ENCODE results near the gene EPHA7. TPM values are rescaled to one million over a fixed set of nuclear protein-coding genes. Genes with fewer than 3 reads are reported as not detected.
A peak's percentile ranks its signal among the peaks of the same experiment; 100 is the strongest.

The EPHA7 gene
- total RNA-seq, 1 donor from 2014 or later: 65.6 TPM

DNA sequence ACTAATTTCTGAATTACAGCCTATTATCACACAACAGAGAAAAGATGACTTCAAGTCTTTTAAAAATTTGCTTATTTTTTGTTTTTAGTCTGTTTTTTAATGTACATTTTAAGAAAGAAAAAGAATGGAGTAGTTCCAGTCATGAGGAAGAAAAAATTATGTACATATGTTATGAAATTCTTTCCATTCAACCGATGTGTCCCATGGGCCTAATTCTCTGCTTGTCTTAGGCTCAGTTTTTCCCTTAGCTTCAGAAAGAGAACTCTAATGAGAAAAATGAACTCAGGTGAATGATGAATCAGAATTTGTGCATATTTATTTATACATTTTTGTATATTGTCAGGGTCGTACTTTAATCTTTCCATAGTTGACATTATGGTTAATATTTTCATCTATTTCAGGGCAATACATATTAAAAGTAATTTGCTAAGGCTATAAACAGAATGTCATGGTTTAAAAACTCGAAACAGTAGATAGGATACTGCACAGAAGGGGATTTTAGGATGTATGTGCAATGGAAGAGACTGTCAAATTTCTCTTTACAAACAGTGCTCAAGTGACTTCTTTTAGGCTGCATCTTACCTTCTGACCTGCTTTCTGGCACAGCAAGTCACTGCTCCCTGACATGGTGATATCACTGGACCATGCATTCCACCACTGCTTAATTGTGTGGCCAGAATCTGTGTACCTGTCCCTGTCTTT lies 153.1 kb downstream of the EPHA7 start:
- no peak for DNase-seq (ENCODE audit: low spot score in 2 of 2)
- no peak for FAIRE-seq

GRCh38 chr6:93260881-93261280 lies 158.5 kb downstream of the EPHA7 start:
- no peak for DNase-seq (ENCODE audit: low spot score in 2 of 2)
- FAIRE-seq: no peak

- FAIRE-seq: no peak
- no peak for DNase-seq (ENCODE audit: low spot score in 2 of 2)
These were observed 160.0 kb downstream of the EPHA7 start for GRCh38 chr6:93259332-93259731.

- DNase-seq (ENCODE audit: low spot score in 2 of 2) (no peak), FAIRE-seq (no peak)
These were observed 166.4 kb downstream of the EPHA7 start for GRCh38 chr6:93252930-93253329.

DNA sequence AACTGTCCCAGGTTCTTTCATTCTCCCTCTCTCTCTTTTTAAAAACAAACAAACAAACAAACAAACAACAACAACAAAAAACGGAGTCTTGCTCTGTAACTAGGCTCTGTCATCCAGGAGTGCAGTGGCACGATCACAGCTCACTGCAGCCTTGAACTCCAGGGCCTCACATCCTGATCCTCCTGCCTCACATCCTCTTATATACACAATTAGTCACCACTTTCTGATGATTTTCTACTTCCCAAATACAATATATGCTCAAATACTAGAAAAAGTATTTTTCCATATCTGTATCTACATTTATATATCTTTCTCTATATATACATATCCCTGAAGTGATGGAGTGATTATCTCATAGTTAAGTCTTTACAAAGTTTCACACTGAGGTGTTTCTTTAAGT lies 170.7 kb downstream of the EPHA7 start:
- FAIRE-seq: no peak

GRCh38 chr6:93243231-93243778 lies 176.1 kb downstream of the EPHA7 start:
- no peak for DNase-seq (ENCODE audit: low spot score in 2 of 2)
- no peak for FAIRE-seq

More for the DNA sequence above, 170.7 kb downstream of the EPHA7 start:
- no peak for DNase-seq (ENCODE audit: low spot score in 2 of 2)

DNA sequence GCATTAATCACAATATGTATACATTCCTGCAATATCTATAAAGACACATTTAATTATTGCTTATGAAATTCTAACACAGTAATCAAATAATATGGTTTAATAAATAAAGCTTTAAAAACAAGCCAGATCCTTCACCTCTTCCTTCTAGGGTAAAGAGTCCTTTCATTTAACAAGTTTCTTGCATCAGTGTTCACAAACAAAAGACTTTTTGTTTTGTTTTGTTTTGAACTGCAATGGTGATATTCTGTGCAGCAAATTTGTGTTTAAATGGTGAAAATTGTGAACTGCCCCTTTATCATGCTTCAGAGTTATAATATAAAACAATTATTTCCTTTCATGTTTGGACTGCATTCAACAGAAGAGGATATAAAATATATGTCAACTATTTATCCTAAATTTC lies 177.3 kb downstream of the EPHA7 start:
- peak; percentile 19 for FAIRE-seq
- no peak for DNase-seq (ENCODE audit: low spot score in 2 of 2)

- FAIRE-seq (no peak), DNase-seq (ENCODE audit: low spot score in 2 of 2) (no peak)
These were observed 180.7 kb downstream of the EPHA7 start for GRCh38 chr6:93238632-93239031.

- FAIRE-seq: no peak
These were observed 183.6 kb downstream of the EPHA7 start for GRCh38 chr6:93235775-93236174.

DNA sequence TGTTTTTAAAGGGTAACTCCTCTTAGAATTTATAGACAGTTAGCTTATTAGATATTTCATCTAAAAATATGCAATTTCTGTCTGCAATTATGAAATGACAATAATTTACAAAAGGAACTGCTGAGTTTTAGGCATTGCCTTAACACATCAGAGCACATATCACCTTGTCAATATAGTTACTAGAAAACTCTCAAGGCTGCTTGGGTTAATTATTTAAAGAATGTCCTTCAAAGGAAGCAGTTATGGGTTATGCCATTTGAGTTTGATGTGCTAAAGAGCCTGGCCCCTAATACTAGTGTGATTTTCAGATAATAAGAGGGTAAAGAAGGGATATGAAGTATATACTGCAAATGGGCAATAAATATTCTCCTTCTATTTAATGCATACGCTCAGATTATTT lies 192.5 kb downstream of the EPHA7 start:
- DNase-seq (ENCODE audit: low spot score in 2 of 2) (no peak), FAIRE-seq (no peak)

More at GRCh38 chr6:93235775-93236174, 183.6 kb downstream of the EPHA7 start:
- no peak for DNase-seq (ENCODE audit: low spot score in 2 of 2)

- DNase-seq (ENCODE audit: low spot score in 2 of 2): no peak
These were observed 197.1 kb downstream of the EPHA7 start for GRCh38 chr6:93222071-93222851.

DNA sequence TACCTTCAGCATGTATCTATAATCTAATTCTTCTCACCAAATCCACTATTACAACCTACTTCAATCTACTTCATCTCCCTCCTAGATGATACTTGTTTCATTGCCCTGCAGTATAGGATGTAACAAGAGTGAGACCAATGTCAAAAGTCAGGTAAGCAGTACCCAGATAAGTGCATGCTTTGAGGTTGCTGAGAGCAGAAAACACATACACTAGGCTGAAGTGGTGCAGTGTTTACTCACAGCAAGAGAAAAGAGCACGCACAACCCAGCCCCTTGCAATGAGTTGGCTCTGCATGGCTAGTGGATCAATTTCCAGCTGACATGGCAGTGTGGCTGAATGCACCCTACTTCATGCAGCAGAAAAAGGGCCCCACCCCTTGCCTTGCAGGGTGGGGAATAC lies 199.9 kb downstream of the EPHA7 start:
- no peak for DNase-seq (ENCODE audit: low spot score in 2 of 2)
- FAIRE-seq: no peak

More at GRCh38 chr6:93222071-93222851, 197.1 kb downstream of the EPHA7 start:
- no peak for FAIRE-seq

DNA sequence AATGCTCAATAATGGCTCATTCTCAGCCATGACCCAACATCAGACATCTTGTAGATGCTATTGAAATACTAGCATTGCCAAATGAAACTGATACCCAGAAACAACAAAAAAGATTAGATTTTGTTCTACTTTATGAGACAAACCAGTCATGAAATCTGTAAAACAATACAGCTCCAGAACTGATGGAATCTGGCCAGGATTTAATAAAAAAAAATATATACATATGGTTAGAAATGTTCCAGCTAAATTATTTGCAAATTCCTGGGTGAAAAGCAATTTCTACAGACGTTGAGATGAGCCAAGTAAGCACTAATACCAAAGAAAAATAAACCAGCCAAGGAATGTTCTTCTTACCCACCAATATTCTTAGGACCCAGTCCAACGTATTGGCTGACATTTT lies 201.3 kb downstream of the EPHA7 start:
- FAIRE-seq (no peak), DNase-seq (ENCODE audit: low spot score in 2 of 2) (no peak)

DNA sequence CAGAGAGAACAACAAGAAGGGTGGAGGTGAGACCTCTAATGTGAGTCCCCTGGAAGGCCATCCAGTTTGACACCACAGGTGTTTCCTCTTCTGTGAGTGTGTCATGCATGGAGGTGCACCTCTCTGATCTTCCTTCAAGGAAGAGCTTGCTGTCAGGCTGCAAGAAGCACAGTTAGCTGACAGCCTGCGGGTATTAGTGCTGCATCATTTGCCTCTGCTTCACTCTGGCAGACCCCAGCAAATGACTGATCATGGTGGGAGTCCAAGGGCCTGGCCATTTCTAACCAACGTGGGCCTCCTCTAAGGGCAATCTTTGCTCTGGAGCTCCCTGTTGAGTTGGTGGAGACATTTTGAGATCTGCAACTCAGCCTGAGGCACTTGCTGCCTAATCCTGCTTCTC lies 206.3 kb downstream of the EPHA7 start:
- DNase-seq (ENCODE audit: low spot score in 2 of 2): no peak

DNA sequence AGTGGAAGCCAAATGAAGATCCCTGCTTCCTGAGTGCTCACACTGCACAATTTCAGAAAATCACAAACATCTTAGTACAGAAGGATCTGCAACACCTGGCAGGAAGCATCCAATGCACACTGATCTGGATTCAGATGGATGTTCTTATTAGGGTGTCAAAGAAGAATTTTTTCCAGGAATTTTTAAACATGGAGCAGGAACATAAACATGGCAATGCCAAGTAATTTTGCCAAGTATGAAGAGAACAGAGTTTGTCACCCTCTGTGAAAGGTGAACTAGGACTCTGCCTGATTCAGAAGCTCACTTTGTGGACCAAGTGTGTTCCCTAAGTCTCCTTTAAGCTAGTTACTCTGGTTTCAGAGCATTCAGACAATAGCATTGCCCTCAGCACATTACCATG lies 208.5 kb downstream of the EPHA7 start:
- FAIRE-seq: no peak
- no peak for DNase-seq (ENCODE audit: low spot score in 2 of 2)

More for the DNA sequence above, 206.3 kb downstream of the EPHA7 start:
- no peak for FAIRE-seq

DNA sequence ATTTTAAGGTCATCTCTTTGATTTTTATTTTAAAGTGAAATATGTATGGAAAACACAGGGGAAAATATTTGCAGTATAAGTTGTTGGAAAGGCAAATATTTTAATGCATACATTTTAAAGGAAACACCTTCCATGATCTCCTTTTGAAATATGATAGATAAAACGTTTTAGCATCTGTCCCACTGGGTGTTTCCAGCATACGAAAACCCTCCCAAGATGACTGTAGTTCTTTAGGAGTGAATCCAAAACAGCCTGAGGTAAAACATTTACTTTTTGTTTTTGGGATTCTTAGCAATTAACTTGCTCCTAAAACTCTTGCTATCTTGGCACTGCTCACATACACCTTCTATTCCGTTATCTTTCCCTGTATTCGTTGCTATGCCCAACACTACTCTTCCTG lies 210.0 kb downstream of the EPHA7 start:
- FAIRE-seq: no peak
- DNase-seq (ENCODE audit: low spot score in 2 of 2): no peak

DNA sequence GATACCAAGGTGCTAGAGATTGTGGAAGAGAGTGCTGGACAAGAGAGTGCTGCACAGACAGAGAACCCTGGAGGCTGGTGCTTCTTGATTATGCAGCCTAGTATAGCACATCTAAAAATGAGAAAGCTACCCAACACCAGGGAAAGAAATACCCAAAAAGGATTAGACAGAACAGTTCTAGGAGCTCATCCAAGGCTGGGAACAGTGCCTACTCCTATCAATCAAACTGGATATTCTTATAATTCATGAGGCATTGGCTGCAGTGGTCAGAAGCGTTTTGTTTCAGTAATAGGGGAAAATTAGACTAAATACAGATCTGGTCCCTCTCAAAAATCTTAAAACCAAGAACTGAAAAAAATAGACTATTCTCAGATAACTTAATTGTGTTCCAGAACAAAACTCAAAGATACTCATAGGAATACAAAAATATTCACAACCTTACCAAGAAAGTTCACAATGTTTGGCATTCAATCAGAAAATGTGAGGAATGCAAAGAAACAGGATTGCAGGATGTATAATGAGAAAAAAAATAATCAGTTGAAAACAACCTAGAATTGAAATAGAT lies 222.9 kb downstream of the EPHA7 start:
- DNase-seq (ENCODE audit: low spot score in 2 of 2) (no peak), FAIRE-seq (no peak)

GRCh38 chr6:93194480-93194879 lies 224.9 kb downstream of the EPHA7 start:
- FAIRE-seq (no peak), DNase-seq (ENCODE audit: low spot score in 2 of 2) (no peak)

DNA sequence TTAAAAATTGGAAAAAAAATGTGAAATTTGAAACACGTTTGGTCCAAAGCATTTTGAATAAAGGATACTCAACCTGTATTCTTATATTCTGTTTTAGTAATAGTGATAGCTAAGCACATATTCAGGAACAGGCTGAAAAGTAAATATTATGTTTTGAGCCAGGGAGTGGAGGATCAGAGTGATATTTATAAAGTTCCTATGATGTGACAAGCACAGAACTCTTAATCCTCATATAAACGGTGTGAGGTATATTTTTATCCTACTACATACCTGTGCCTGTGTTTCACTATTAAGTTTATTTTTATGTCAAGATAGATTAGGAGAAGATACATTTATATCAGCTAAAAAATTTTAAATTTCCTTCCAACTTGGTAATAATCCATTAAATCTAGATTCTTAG lies 225.5 kb downstream of the EPHA7 start:
- DNase-seq (ENCODE audit: low spot score in 2 of 2) (no peak), FAIRE-seq (no peak)

Measured in frontal cortex (tissue), 4 donors.